ENCODE results near the gene SLC25A15.

Gene SLC25A15

DNA sequence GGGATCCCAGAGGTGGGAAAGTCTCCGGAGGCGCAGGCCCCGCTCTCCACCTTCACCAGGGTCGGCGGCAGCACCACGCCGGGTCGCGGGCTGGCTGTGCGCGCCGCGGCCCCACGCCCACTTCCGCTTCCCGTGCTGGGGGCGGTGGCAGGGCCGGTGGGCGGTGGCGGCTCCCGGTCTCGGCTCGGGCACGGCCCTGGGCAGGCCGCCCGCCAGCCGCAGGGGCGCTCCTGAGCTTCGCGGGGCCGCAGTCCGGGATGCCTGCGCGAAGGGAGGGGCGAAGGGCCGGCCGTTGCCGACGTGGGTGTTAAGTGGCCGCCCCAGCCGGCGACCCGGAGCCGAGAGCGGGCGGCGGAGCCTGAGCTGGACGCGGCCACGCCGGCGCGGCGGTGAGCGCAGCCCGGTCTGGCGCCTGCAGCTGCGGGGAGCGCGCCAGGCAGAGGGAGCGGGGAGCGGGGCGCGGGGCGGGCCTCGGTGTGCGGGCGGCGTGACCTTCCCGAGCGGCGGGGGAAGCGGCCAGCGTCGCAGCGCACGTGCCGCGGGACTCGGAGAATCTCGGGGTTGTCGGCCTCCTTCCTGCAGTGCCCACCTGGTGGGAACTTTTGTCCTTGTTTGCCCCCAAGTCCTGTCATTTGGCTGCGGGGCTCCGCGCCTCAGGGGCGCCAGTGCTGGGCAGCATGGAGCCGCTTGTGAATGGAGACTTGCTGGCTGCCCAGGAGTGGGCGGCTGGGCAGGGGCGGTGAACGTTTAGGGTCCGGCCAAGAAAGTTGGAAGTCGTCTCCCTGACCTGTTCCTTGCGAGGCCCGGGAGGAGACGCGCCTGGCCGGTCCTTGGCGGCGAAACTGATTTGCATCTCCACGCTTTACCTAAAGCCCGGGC lies at the start of gene SLC25A15:
Gene SLC25A15, plus strand, starts transcription at position 337 of the 879 bp plus-strand sequence. CDS start 3,616 bp downstream, outside the sequence.
- H3K4me3 ChIP-seq (ENCODE audit: low read depth, low read length): peak within 1 kb of the TSS; percentile 81
- DNase-seq (ENCODE audit: low read depth): no peak
- TF ChIP-seq, protein P1, sequence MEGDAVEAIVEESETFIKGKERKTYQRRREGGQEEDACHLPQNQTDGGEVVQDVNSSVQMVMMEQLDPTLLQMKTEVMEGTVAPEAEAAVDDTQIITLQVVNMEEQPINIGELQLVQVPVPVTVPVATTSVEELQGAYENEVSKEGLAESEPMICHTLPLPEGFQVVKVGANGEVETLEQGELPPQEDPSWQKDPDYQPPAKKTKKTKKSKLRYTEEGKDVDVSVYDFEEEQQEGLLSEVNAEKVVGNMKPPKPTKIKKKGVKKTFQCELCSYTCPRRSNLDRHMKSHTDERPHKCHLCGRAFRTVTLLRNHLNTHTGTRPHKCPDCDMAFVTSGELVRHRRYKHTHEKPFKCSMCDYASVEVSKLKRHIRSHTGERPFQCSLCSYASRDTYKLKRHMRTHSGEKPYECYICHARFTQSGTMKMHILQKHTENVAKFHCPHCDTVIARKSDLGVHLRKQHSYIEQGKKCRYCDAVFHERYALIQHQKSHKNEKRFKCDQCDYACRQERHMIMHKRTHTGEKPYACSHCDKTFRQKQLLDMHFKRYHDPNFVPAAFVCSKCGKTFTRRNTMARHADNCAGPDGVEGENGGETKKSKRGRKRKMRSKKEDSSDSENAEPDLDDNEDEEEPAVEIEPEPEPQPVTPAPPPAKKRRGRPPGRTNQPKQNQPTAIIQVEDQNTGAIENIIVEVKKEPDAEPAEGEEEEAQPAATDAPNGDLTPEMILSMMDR (IDR thresholded peaks at IDR 0.05; ENCODE audit: low read depth, low read length, missing control alignments): peak; percentile 32

DNA sequence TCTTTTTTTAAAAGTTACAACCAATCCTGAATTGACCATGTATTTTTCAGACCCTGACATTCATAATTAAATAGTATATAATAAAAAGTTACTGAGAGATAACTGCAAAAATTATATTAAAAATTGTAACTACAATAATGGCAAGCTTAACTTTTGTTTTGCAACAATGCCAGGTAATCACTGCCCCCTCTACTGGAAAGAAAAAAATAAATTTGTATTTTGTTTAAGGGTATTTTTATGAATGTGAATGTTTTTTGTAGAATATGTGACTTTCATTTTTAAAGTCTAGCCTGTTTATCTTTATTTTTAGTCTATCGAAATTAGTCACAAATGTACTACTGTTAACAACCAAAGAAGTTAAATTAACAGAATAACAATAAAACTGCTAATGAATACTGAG lies 40.1 kb upstream of the SLC25A15 start:
- no peak overlapping the region for H3K4me3 ChIP-seq (ENCODE audit: low read depth, low read length)
- TF ChIP-seq, protein P1 (IDR thresholded peaks at IDR 0.05; ENCODE audit: low read depth, low read length, missing control alignments): no peak
- DNase-seq (ENCODE audit: low read depth): no peak

DNA sequence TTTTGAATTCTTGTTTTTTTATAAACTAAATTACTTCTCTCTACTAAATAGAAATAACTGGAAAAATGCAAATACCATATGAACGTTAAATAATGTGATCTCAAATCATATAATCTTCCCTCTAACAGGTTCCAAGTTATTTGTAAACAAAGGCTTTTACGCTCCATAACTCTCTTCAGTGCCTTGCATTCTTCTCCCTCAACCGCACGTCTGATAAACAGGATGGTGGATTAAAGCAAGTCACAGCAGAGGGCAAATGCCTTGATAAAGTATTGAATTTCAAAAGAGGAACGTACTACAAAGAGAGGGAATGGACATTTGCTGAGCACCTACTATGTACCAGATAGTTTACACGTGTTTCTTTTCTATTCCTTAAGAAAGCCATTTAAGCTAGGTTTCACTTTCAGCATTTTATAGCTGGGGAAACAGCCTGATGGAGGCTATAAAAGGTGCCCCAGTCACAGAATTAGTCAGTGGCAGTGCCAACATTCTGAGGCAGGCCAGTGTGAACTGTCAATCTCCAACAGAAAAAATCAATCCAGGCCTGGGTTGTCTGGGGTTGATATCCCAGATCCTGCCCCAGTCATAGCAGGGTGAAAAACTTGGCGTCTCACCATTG lies 34.2 kb upstream of the SLC25A15 start:
- no peak for DNase-seq (ENCODE audit: low read depth)
- TF ChIP-seq, protein P1 (IDR thresholded peaks at IDR 0.05; ENCODE audit: low read depth, low read length, missing control alignments): no peak
- H3K4me3 ChIP-seq (ENCODE audit: low read depth, low read length): peak overlapping the region; percentile 31

DNA sequence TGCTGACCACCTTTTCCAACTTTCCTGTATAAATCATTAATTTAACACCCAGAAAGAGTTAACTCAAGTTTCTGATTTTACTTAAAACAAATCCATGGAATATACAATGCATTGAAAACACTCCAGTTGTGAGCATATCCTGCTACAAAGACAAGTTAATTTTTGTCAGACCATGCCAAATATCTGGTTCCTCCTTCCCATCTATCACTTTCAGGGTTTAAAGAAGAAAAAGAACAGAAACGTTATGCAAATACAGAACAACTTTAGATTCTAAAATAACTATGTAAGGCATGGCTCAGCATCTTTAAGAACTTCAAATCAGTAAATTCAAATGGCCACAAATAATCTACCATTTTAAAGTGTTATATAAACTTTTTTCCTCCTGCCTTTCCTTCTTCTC lies 33.4 kb upstream of the SLC25A15 start:
- TF ChIP-seq, protein P1 (IDR thresholded peaks at IDR 0.05; ENCODE audit: low read depth, low read length, missing control alignments): no peak
- DNase-seq (ENCODE audit: low read depth): no peak
- H3K4me3 ChIP-seq (ENCODE audit: low read depth, low read length): peak overlapping the region; percentile 28; the same call in 1 of the 2 replicates

DNA sequence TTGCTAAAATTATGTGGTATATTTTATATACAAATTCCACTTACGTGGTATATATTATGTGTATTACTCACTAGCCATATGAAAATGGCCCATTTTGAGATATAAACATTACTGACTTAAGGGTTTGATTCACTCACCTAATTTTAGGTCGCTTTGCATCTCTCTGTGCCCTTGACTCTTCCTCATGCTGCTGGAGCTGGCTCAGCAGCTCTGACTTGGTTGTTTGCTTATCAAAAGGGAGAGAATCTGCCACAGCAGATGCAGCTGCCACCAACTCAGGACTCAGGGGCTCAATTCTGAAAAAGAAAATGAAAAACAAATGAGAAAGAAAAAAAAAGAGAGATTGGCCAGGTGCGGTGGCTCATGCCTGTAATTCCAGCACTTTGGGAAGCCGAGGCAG lies 30.6 kb upstream of the SLC25A15 start:
- peak; percentile 53 for DNase-seq (ENCODE audit: low read depth)
- TF ChIP-seq, protein P1 (IDR thresholded peaks at IDR 0.05; ENCODE audit: low read depth, low read length, missing control alignments): no peak
- H3K4me3 ChIP-seq (ENCODE audit: low read depth, low read length): no peak overlapping the region

DNA sequence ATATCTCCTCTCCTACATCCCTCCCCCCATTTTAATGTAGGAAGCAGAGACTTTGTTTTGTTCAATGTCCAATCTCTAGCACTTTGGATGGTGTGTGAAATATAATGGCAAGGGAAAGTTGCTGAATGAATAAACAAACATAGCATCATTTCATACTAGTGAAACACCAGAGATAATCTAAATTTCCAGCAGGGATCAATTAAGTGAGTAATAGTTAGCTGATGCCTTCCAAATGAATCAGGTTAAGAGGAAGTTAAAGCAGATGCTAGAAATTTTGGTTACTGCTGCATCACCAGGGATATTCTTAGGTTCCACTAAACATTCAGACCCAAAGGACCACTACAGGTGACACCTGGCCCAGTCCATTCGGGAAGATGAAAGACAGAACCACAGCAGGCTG lies 26.6 kb upstream of the SLC25A15 start:
- TF ChIP-seq, protein P1 (IDR thresholded peaks at IDR 0.05; ENCODE audit: low read depth, low read length, missing control alignments): no peak
- no peak overlapping the region for H3K4me3 ChIP-seq (ENCODE audit: low read depth, low read length)

More for the DNA sequence above, 26.6 kb upstream of the SLC25A15 start:
- no peak for DNase-seq (ENCODE audit: low read depth)

Measured in GM12864 (cell line).